DND-41 (cell line): Measurements from ENCODE around the gene RPAIN.

Experiments used
- ATAC-seq: fragments of 200-7000 bp; cut with Tn5 transposase; 3 replicates; pipeline ENCODE4 v1.9.1; 2021; ENCODE audit warnings: low read depth; ENCODE audit not compliant: insufficient read depth
- DNase-seq: peaks from one replicate; pipeline ENCODE4 v3.0.0-alpha.2; 2020
- H2AFZ ChIP-seq: 2 replicates; pipeline ENCODE4 v1.6.0; 2012; ENCODE audit warnings: low read depth, low read length
- H3K27ac ChIP-seq: 2 replicates; pipeline ENCODE4 v1.5.1; 2012; ENCODE audit warnings: low read length, inconsistent platforms
- H3K27me3 ChIP-seq: fragments of 200-600 bp; sonication (generic); 2 replicates; pipeline ENCODE4 v1.6.0; 2012; ENCODE audit warnings: low read length, mild to moderate bottlenecking, inconsistent platforms; ENCODE audit not compliant: insufficient read depth, poor library complexity
- H3K36me3 ChIP-seq: 2 replicates; pipeline ENCODE4 v1.5.1; 2012; ENCODE audit warnings: low read length, inconsistent platforms; ENCODE audit not compliant: insufficient read depth
- H3K4me1 ChIP-seq: 2 replicates; pipeline ENCODE4 v1.5.1; 2012; ENCODE audit warnings: mild to moderate bottlenecking, low read length; ENCODE audit not compliant: insufficient read depth
- H3K4me2 ChIP-seq: 2 replicates; pipeline ENCODE4 v1.6.0; 2012; ENCODE audit warnings: mild to moderate bottlenecking, moderate library complexity, low read length, inconsistent platforms; ENCODE audit not compliant: insufficient read depth
- H3K4me3 ChIP-seq, 2 experiments: fragments of 200-600 bp in 1 of 2; shearing (Covaris generic) in 1 of 2; 2 replicates each; pipeline ENCODE4 v1.5.1; 2012 to 2016; ENCODE audit warnings: inconsistent platforms in 2 of 2, low read length in 2 of 2, mild to moderate bottlenecking in 2 of 2, low read depth in 1 of 2, moderate library complexity in 1 of 2
- H3K79me2 ChIP-seq: 2 replicates; pipeline ENCODE4 v1.6.0; 2012; ENCODE audit warnings: low read length, inconsistent platforms; ENCODE audit not compliant: insufficient read depth
- H3K9ac ChIP-seq: 2 replicates; pipeline ENCODE4 v1.6.0; 2012; ENCODE audit warnings: low read depth, mild to moderate bottlenecking, inconsistent platforms, low read length, moderate library complexity
- H3K9me3 ChIP-seq: 2 replicates; pipeline ENCODE4 v1.5.1; 2012; ENCODE audit warnings: low read length, moderate library complexity, mild to moderate bottlenecking, inconsistent platforms; ENCODE audit not compliant: insufficient read depth, severe bottlenecking
- H4K20me1 ChIP-seq: 2 replicates; pipeline ENCODE4 v1.6.0; 2012; ENCODE audit warnings: low read length; ENCODE audit not compliant: insufficient read depth
- EZH2 ChIP-seq: IDR thresholded peaks from 3 replicates; pipeline ENCODE4 v1.6.1; 2012; ENCODE audit warnings: borderline replicate concordance, low read depth, mild to moderate bottlenecking, moderate library complexity, low read length, inconsistent platforms; ENCODE audit not compliant: severe bottlenecking
- TF ChIP-seq, protein P1 (sequence below): IDR thresholded peaks from 2 replicates; pipeline ENCODE4 v1.5.1; 2012; ENCODE audit warnings: borderline replicate concordance, low read length, moderate library complexity, mild to moderate bottlenecking; ENCODE audit not compliant: poor library complexity, severe bottlenecking; ENCODE audit errors: extremely low read depth

Gene RPAIN

DNA sequence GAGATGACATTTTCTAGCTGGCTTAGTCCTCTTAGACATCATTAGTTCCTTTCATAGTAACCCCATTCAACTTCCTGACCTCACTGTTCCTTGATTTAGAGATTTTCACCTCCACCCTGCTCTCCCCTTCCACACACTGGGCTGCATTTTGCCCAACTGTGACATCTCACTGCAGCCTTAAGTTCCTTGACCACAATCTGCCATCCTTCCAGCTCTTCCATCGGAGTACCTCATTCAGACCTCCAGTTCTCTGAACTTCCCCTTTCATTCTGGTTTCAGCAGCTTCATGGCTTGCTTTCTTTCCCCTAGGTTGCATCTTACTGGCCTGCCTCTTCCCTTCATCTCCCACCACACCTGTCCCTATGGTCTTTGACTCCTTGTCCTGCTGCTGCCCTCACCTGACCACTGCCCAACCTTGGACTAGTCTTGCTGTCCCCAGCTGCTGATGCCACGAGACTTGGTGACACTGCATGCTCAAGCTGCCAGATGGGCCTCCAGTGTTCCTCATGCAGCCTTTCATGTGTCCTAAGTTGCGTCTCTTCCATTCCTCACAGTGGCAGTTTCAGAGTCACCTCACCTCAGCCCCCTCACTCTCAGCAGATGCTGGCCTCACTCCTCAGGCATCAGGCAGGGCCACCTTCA lies 41.3 kb upstream of the RPAIN start:
- Histone ChIP-seq H3K27ac (no peak overlapping the region), H2AFZ (no peak overlapping the region), H3K4me2 (no peak overlapping the region), H3K79me2 (no peaks in the 10 kb centered on the region), H3K27me3 (no peaks in the 10 kb centered on the region), H3K36me3 (peaks cover 91% of the 10 kb centered on the region), H3K4me3 (no peak overlapping the region), H3K9ac (no peak overlapping the region), H3K9me3 (no peaks in the 10 kb centered on the region), H4K20me1 (no peaks in the 10 kb centered on the region), H3K4me1 (no peaks in the 10 kb centered on the region)
- 0 out of 3 replicates have a peak, but pooled peaks have one; percentile 23 for ATAC-seq
- no peak for DNase-seq
- no peak for TF ChIP-seq EZH2
- TF ChIP-seq, protein P1, sequence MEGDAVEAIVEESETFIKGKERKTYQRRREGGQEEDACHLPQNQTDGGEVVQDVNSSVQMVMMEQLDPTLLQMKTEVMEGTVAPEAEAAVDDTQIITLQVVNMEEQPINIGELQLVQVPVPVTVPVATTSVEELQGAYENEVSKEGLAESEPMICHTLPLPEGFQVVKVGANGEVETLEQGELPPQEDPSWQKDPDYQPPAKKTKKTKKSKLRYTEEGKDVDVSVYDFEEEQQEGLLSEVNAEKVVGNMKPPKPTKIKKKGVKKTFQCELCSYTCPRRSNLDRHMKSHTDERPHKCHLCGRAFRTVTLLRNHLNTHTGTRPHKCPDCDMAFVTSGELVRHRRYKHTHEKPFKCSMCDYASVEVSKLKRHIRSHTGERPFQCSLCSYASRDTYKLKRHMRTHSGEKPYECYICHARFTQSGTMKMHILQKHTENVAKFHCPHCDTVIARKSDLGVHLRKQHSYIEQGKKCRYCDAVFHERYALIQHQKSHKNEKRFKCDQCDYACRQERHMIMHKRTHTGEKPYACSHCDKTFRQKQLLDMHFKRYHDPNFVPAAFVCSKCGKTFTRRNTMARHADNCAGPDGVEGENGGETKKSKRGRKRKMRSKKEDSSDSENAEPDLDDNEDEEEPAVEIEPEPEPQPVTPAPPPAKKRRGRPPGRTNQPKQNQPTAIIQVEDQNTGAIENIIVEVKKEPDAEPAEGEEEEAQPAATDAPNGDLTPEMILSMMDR: no peak

DNA sequence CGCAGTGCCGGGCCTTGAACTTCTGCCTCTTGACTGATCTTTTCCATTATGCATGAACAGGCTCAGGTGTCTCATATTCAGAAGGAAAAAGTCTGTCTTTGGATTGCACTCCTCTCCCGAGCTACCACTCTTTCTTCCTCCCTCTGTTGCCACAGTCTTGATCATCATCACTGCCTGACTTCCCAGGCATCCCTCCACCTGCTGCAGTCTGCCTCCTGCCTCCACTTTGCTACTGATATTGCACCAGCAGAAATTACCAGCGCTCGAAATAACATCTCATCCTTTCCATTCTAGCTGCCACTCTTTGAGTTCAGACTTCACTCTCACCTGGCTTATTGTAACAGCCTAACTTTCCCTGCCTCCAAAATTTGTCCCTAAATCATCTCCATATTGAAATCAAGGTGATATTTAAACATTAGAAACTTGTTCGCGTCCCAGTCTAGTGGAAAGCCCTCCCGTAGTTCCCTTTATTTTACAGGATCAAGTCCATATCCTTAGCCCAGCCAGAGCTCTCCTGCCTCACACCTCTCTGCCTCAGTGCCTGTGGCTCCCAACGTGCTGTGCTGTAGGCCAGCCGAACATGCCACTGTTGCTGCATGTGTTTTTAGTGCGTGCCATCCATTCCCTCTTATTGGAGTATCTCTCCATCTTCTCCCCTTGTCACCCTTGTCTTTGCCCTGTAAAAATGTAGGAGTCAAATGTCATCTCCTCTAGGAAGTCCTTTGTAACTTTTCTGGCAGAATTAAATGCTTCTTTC lies 40.5 kb upstream of the RPAIN start:
- H4K20me1 ChIP-seq: no peaks in the 10 kb centered on the region
- DNase-seq (no peak), ATAC-seq (no peak)
- no peaks in the 10 kb centered on the region for H3K9me3 ChIP-seq
- H2AFZ ChIP-seq: no peak overlapping the region
- H3K4me1 ChIP-seq: no peaks in the 10 kb centered on the region
- peaks cover 94% of the 10 kb centered on the region for H3K36me3 ChIP-seq
- H3K27me3 ChIP-seq: no peaks in the 10 kb centered on the region
- H3K4me3 ChIP-seq: no peak overlapping the region
- TF ChIP-seq, protein P1: no peak
- TF ChIP-seq EZH2: no peak
- no peaks in the 10 kb centered on the region for H3K79me2 ChIP-seq
- no peak overlapping the region for H3K4me2 ChIP-seq
- no peak overlapping the region for H3K9ac ChIP-seq
- H3K27ac ChIP-seq: no peak overlapping the region

DNA sequence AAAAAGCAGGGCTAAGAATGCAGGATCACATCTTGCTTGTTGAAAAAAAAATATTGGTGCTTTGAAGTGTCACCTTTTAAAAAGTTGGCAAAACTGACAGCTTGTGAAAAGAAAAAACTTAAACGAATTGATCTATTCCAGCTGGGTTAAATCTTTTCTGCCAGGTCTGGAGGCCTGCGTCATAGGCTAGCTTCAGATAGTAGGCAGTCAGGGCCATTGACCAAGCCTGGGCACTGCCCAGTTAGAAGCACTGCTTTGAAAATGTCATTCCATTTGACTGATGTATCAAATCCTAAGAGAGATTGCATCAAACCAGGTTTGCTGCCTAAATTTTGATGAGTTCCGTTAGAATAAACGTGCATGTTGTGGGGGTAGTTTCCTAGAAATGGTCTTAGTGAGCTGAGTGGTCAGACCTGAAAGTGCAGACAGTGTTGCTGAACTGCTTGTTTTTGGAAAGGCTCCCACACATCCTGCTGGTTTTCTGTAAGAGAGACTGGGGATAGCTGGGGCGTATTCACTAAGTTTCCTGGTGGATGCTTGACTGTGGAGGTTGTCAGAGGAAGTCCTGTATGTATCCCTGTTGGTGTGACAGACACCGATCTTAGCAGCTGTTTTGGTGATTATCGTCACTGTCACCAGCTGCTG lies 39.4 kb upstream of the RPAIN start:
- no peaks in the 10 kb centered on the region for H3K79me2 ChIP-seq
- DNase-seq: no peak
- no peaks in the 10 kb centered on the region for H3K27me3 ChIP-seq
- H3K4me3 ChIP-seq: no peak overlapping the region
- TF ChIP-seq EZH2: no peak
- TF ChIP-seq, protein P1: no peak
- no peak overlapping the region for H2AFZ ChIP-seq
- H3K27ac ChIP-seq: no peak overlapping the region
- ATAC-seq: no peak
- no peaks in the 10 kb centered on the region; the same call in 1 of the 2 replicates for H4K20me1 ChIP-seq
- H3K4me1 ChIP-seq: no peaks in the 10 kb centered on the region
- no peak overlapping the region for H3K4me2 ChIP-seq
- no peak overlapping the region for H3K9ac ChIP-seq
- peaks cover 98% of the 10 kb centered on the region for H3K36me3 ChIP-seq
- H3K9me3 ChIP-seq: no peaks in the 10 kb centered on the region
